ENCODE data around the gene EXD3. TPM values are rescaled to one million over a fixed set of nuclear protein-coding genes. Genes with fewer than 3 reads are reported as not detected.

Gene EXD3
- total RNA-seq, 1 donor from 2014 or later: 8.6 TPM

- Histone ChIP-seq H3K36me3 (ENCODE audit: control insufficient read depth, insufficient read depth, low read length) (no peaks in the 10 kb centered on the region), H3K4me3 (ENCODE audit: low read depth, low read length) (no peak overlapping the region), H3K27me3 (ENCODE audit: control insufficient read depth, insufficient read depth, low read length) (no peaks in the 10 kb centered on the region)
- no peak for TF ChIP-seq CTCF (IDR thresholded peaks at IDR 0.05; ENCODE audit: insufficient read depth, low read length, poor library complexity, severe bottlenecking)
- no peak for DNase-seq (ENCODE audit: low read depth)
Observed at GRCh38 chr9:137272241-137273094, 150.5 kb downstream of the EXD3 start.

GRCh38 chr9:137271696-137272076 is 151.3 kb downstream of the EXD3 start:
- no peak for TF ChIP-seq CTCF (IDR thresholded peaks at IDR 0.05; ENCODE audit: insufficient read depth, low read length, poor library complexity, severe bottlenecking)

GRCh38 chr9:137270929-137271695 is 151.8 kb downstream of the EXD3 start:
- Histone ChIP-seq H3K36me3 (ENCODE audit: control insufficient read depth, insufficient read depth, low read length) (peaks cover 1% of the 10 kb centered on the region), H3K27me3 (ENCODE audit: control insufficient read depth, insufficient read depth, low read length) (no peaks in the 10 kb centered on the region), H3K4me3 (ENCODE audit: low read depth, low read length) (no peak overlapping the region)
- no peak for TF ChIP-seq CTCF (IDR thresholded peaks at IDR 0.05; ENCODE audit: insufficient read depth, low read length, poor library complexity, severe bottlenecking)
- DNase-seq (ENCODE audit: low read depth): no peak

More at GRCh38 chr9:137271696-137272076, 151.3 kb downstream of the EXD3 start:
- Histone ChIP-seq H3K4me3 (ENCODE audit: low read depth, low read length) (no peak overlapping the region), H3K27me3 (ENCODE audit: control insufficient read depth, insufficient read depth, low read length) (no peaks in the 10 kb centered on the region), H3K36me3 (ENCODE audit: control insufficient read depth, insufficient read depth, low read length) (peaks cover 1% of the 10 kb centered on the region)
- DNase-seq (ENCODE audit: low read depth): no peak

GRCh38 chr9:137269231-137269772 is 153.7 kb downstream of the EXD3 start:
- no peak for TF ChIP-seq CTCF (IDR thresholded peaks at IDR 0.05; ENCODE audit: insufficient read depth, low read length, poor library complexity, severe bottlenecking)
- Histone ChIP-seq H3K36me3 (ENCODE audit: control insufficient read depth, insufficient read depth, low read length) (peaks cover 1% of the 10 kb centered on the region), H3K4me3 (ENCODE audit: low read depth, low read length) (no peak overlapping the region), H3K27me3 (ENCODE audit: control insufficient read depth, insufficient read depth, low read length) (no peaks in the 10 kb centered on the region)
- DNase-seq (ENCODE audit: low read depth): no peak

- H3K36me3 ChIP-seq (ENCODE audit: control insufficient read depth, insufficient read depth, low read length): peaks cover 1% of the 10 kb centered on the region
- no peak for TF ChIP-seq CTCF (IDR thresholded peaks at IDR 0.05; ENCODE audit: insufficient read depth, low read length, poor library complexity, severe bottlenecking)
- DNase-seq (ENCODE audit: low read depth): no peak
- no peaks in the 10 kb centered on the region for H3K27me3 ChIP-seq (ENCODE audit: control insufficient read depth, insufficient read depth, low read length)
- H3K4me3 ChIP-seq (ENCODE audit: low read depth, low read length): no peak overlapping the region
Observed at GRCh38 chr9:137268538-137269201, 154.3 kb downstream of the EXD3 start.
